Neutrophil (primary cell): ENCODE measurements around the gene TRIM69.
A peak's percentile ranks its signal among the peaks of the same experiment; 100 is the strongest.

Source experiments
- H3K27ac ChIP-seq: fragments of 200-600 bp; sonication (generic); 2 replicates; pipeline ENCODE4 v1.5.1; 2016; ENCODE audit warnings: mild to moderate bottlenecking, moderate library complexity
- H3K27me3 ChIP-seq: fragments of 200-600 bp; sonication (generic); 2 replicates; pipeline ENCODE4 v1.6.0; 2016; ENCODE audit warnings: mild to moderate bottlenecking
- H3K36me3 ChIP-seq: fragments of 200-600 bp; sonication (generic); 2 replicates; pipeline ENCODE4 v1.5.1; 2017
- H3K4me1 ChIP-seq, 2 experiments: fragments of 200-600 bp in 1 of 2; sonication (generic) in 1 of 2; 1 replicate in 1 of 2; 2 replicates in 1 of 2; pipeline versions ENCODE4 v1.5.1 to v1.6.1; 2013 to 2016; ENCODE audit warnings: low read depth in 1 of 2, low read length in 1 of 2, mild to moderate bottlenecking in 1 of 2, moderate library complexity in 1 of 2; ENCODE audit not compliant: control insufficient read depth in 1 of 2, insufficient read depth in 1 of 2
- H3K4me3 ChIP-seq, 2 experiments: fragments of 200-600 bp in 1 of 2; sonication (generic) in 1 of 2; 1 replicate in 1 of 2; 2 replicates in 1 of 2; pipeline ENCODE4 v1.5.1; 2013 to 2016; ENCODE audit warnings: low read depth in 1 of 2, low read length in 1 of 2, mild to moderate bottlenecking in 1 of 2, moderate library complexity in 1 of 2
- H3K9me3 ChIP-seq: fragments of 200-600 bp; sonication (generic); 2 replicates; pipeline ENCODE4 v1.5.1; 2016
- CTCF ChIP-seq: fragments of 200-600 bp; sonication (generic); IDR thresholded peaks from 2 replicates; pipeline ENCODE4 v1.5.1; 2016; ENCODE audit warnings: antibody characterized with exemption

The TRIM69 gene

GRCh38 chr15:44710236-44711095, 25.9 kb upstream of the TRIM69 start:
- TF ChIP-seq CTCF, result no peak
- Histone ChIP-seq H3K4me1 (peaks cover 34 to 35% of the 10 kb centered on the region in 2 experiments), H3K36me3 (peaks cover 41% of the 10 kb centered on the region), H3K27me3 (no peaks in the 10 kb centered on the region), H3K4me3 (peak overlapping the region; percentile 100), H3K27ac (peak overlapping the region; percentile 96), H3K9me3 (no peaks in the 10 kb centered on the region)

- Histone ChIP-seq H3K27me3 (no peaks in the 10 kb centered on the region), H3K36me3 (peaks cover 48% of the 10 kb centered on the region), H3K4me1 (peaks cover 42% of the 10 kb centered on the region in 2 experiments), H3K27ac (peak within 1 kb of the TSS; percentile 96), H3K4me3 (peak within 1 kb of the TSS; percentile 100), H3K9me3 (no peaks in the 10 kb centered on the region)
- no peak for TF ChIP-seq CTCF
Observed at GRCh38 chr15:44711096-44711742, 25.1 kb upstream of the TRIM69 start, which contains the start of the genes B2M and PATL2. Gene B2M, plus strand, starts transcription at chr15:44711517. Its CDS starts 30 bp downstream, at chr15:44711547. Gene PATL2, minus strand, starts transcription at chr15:44711323. Its CDS starts 34,833 bp downstream, at chr15:44676490.

- Histone ChIP-seq H3K27me3 (no peaks in the 10 kb centered on the region), H3K36me3 (peaks cover 54% of the 10 kb centered on the region), H3K4me3 (peak overlapping the region; percentile 100), H3K9me3 (peaks cover 2% of the 10 kb centered on the region), H3K27ac (peak overlapping the region; percentile 96), H3K4me1 (peaks cover 46 to 48% of the 10 kb centered on the region in 2 experiments)
- TF ChIP-seq CTCF, result no peak
Observed at GRCh38 chr15:44711743-44712345, 24.5 kb upstream of the TRIM69 start.

GRCh38 chr15:44712346-44713005, 23.9 kb upstream of the TRIM69 start:
- Histone ChIP-seq H3K36me3 (peaks cover 58% of the 10 kb centered on the region), H3K27me3 (no peaks in the 10 kb centered on the region), H3K27ac (peak overlapping the region; percentile 96), H3K4me3 (peak overlapping the region; percentile 100), H3K4me1 (peaks cover 51 to 55% of the 10 kb centered on the region in 2 experiments), H3K9me3 (peaks cover 6% of the 10 kb centered on the region)
- no peak for TF ChIP-seq CTCF
